GM12891 (cell line): Measurements from ENCODE around the gene NDFIP1.
"Not testable (repeated sequence)": the region's sequence is repeated elsewhere in the genome, so short reads cannot be mapped to it uniquely, and the experiment has no call there.

Source experiments
- DNase-seq: peaks from one replicate; pipeline ENCODE4 v3.0.0; 2011; ENCODE audit warnings: low spot score; ENCODE audit not compliant: insufficient read length
- FAIRE-seq: peaks from 2 replicates; lab custom pipeline; 2011; peaks lifted over from hg19 to GRCh38; lab: Jason Lieb, UNC
- PAX5 ChIP-seq: IDR thresholded peaks from 2 replicates; pipeline ENCODE4 v1.6.1; 2011; ENCODE audit warnings: low read length, moderate library complexity, mild to moderate bottlenecking; ENCODE audit not compliant: insufficient read depth, severe bottlenecking
- POLR2A ChIP-seq: IDR thresholded peaks from 2 replicates; pipeline ENCODE4 v1.6.1; 2011; ENCODE audit warnings: low read depth, low read length, control low read depth
- POLR2AphosphoS5 ChIP-seq: IDR thresholded peaks from 2 replicates; pipeline ENCODE4 v1.6.1; 2011; ENCODE audit warnings: low read depth, low read length, control low read depth
- POU2F2 ChIP-seq: IDR thresholded peaks from 2 replicates; pipeline ENCODE4 v1.6.1; 2011; ENCODE audit warnings: low read depth, mild to moderate bottlenecking, control low read depth, low read length, moderate library complexity
- SPI1 ChIP-seq: IDR thresholded peaks from 2 replicates; pipeline ENCODE4 v1.6.1; 2011; ENCODE audit warnings: low read depth, low read length, control low read depth
- TAF1 ChIP-seq: IDR thresholded peaks from 2 replicates; pipeline ENCODE4 v1.6.1; 2011; ENCODE audit warnings: low read depth, low read length, control low read depth

Gene NDFIP1

DNA sequence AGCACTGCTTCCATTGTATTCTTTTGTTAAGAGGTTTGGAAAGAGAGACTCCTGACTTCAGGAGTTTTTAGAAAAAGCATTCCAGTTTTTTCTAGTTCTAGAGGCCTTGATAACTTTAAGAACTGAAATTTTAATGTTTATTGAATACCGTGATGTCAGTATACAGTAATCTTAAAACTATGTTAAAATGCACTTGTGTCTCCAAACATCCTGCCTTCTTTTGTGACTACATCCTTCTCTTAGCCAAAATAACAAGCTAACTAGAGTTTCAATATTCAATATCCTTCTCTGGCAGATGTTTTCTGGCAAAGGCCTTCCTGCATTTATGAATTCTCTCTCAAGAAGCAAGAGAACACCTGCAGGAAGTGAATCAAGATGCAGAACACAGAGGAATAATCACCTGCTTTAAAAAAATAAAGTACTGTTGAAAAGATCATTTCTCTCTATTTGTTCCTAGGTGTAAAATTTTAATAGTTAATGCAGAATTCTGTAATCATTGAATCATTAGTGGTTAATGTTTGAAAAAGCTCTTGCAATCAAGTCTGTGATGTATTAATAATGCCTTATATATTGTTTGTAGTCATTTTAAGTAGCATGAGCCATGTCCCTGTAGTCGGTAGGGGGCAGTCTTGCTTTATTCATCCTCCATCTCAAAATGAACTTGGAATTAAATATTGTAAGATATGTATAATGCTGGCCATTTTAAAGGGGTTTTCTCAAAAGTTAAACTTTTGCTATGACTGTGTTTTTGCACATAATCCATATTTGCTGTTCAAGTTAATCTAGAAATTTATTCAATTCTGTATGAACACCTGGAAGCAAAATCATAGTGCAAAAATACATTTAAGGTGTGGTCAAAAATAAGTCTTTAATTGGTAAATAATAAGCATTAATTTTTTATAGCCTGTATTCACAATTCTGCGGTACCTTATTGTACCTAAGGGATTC is 43.1 kb downstream of the NDFIP1 start:
- TF ChIP-seq SPI1, result no peak
- TF ChIP-seq POLR2AphosphoS5, result no peak
- TF ChIP-seq PAX5, result no peak
- TF ChIP-seq POU2F2, result no peak
- no peak for TF ChIP-seq POLR2A
- FAIRE-seq, result peak; percentile 60
- DNase-seq, result peak; percentile 16

DNA sequence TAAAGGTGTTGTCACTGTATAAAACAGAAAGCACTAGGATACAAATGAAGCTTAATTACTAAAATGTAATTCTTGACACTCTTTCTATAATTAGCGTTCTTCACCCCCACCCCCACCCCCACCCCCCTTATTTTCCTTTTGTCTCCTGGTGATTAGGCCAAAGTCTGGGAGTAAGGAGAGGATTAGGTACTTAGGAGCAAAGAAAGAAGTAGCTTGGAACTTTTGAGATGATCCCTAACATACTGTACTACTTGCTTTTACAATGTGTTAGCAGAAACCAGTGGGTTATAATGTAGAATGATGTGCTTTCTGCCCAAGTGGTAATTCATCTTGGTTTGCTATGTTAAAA is 43.8 kb downstream of the NDFIP1 start:
- FAIRE-seq, result no peak
- DNase-seq, result no peak
- TF ChIP-seq SPI1 (no peak), PAX5 (no peak), POLR2A (no peak), POLR2AphosphoS5 (no peak), POU2F2 (no peak), TAF1 (no peak)

DNA sequence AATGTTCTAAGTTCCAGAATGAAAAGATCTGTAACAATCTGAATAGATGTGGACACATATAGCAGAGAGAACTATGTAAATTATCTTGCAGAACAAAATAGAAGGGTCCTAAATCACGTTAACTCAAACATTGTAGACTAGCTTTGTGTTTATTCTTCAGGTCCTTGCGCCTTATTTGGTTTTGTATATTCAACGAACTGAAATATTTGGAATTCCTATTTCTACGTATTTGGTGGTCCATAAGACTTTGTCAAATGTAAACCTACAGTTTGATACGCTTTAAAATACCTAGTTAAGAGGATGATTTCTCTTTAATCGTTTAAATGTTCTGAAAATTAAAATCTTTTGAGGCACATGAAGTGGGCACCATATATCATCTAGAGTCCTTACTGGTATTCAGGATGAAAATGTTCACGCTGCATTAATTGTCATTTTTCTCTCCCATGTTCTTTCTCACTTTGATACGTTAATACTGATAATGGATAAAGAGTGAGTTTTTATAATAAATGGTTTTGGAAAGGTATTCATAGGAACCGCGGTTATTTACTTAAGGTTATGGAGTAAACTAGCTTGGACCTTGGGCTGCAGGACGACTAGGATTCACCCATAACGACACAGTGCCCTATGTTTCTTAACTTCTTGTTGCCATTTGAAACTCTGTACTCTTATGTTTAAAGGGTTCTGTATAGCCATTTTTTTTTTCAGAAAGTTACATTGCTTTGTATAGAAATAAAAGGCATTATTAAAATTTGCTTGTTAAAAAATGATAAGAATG is 45.3 kb downstream of the NDFIP1 start:
- FAIRE-seq (no peak), DNase-seq (no peak)
- no peak for TF ChIP-seq POLR2AphosphoS5
- no peak for TF ChIP-seq POU2F2
- TF ChIP-seq TAF1, result no peak
- TF ChIP-seq POLR2A, result no peak
- TF ChIP-seq PAX5, result no peak
- TF ChIP-seq SPI1, result no peak

- FAIRE-seq, DNase-seq: not testable (repeated sequence)
Observed at GRCh38 chr5:142154449-142154841, 45.9 kb downstream of the NDFIP1 start.

- DNase-seq (no peak), FAIRE-seq (no peak)
- TF ChIP-seq SPI1 (no peak), PAX5 (no peak), TAF1 (no peak), POLR2A (no peak), POLR2AphosphoS5 (no peak), POU2F2 (no peak)
Observed at GRCh38 chr5:142156839-142157463, 48.4 kb downstream of the NDFIP1 start.

- DNase-seq (no peak), FAIRE-seq (no peak)
- TF ChIP-seq TAF1 (no peak), PAX5 (no peak), POLR2AphosphoS5 (no peak), POU2F2 (no peak), POLR2A (no peak), SPI1 (no peak)
Observed at GRCh38 chr5:142159354-142159753, 50.8 kb downstream of the NDFIP1 start.

DNA sequence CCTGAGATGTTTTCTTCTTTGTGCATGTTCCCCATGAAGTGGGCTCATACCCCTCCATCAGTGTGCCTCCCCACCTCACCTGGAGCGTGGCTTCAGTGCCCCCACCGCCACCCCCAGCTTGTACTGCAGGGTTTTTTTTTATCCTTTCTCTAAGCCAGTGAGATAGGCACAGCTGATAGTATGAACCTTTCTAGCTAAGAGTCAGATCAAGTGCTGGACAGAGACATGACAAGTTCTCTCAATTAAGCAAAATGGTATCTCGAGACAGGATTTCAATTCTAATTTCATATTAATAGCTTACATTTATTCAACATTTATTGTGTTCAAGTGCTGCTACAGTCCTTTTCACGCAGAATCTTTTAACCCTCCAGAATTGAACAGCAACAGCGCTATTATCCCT is 55.7 kb downstream of the NDFIP1 start:
- no peak for TF ChIP-seq SPI1
- no peak for TF ChIP-seq POU2F2
- TF ChIP-seq POLR2A, result no peak
- TF ChIP-seq PAX5, result no peak
- no peak for FAIRE-seq
- DNase-seq, result no peak

- FAIRE-seq (no peak), DNase-seq (no peak)
- TF ChIP-seq POU2F2, result no peak
- no peak for TF ChIP-seq SPI1
Observed at GRCh38 chr5:142166754-142167153, 58.2 kb downstream of the NDFIP1 start.

- FAIRE-seq (no peak), DNase-seq (no peak)
- no peak for TF ChIP-seq SPI1
- no peak for TF ChIP-seq POLR2AphosphoS5
- no peak for TF ChIP-seq PAX5
- no peak for TF ChIP-seq POLR2A
- TF ChIP-seq POU2F2, result no peak
- TF ChIP-seq TAF1, result no peak
Observed at GRCh38 chr5:142167458-142167857, 58.9 kb downstream of the NDFIP1 start.

DNA sequence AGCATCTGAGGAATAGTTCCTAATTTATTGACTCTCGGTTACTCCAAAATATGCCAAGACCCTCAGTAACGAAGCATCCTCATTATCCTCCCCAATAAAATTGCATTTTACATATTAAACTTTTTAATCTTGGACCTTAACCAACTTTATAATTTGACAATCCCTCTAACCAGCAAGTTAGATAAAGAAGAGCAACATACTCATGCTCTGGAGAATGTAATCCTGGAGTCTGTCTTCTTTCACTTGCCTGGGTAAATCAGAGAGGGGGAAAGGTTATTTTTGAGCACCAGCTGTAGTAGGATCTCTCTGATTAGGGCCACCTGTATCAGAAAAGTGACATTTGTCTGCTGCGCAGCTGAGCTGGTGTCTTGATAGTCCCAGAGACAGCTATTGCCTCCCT is 59.8 kb downstream of the NDFIP1 start:
- FAIRE-seq (no peak), DNase-seq (no peak)
- no peak for TF ChIP-seq PAX5
- no peak for TF ChIP-seq POLR2A
- no peak for TF ChIP-seq SPI1
- no peak for TF ChIP-seq POLR2AphosphoS5
- no peak for TF ChIP-seq TAF1
- TF ChIP-seq POU2F2, result no peak
